Measurements from ENCODE around the gene DLGAP1.

Gene DLGAP1

GRCh38 chr18:4224031-4224704 lies 230.9 kb downstream of the DLGAP1 start:
- TF ChIP-seq SPI1 (IDR thresholded peaks at IDR 0.05; ENCODE audit: borderline replicate concordance, low read depth) (no peak), GABPA (IDR thresholded peaks at IDR 0.05; ENCODE audit: low read depth) (no peak), POLR2AphosphoS5 (IDR thresholded peaks at IDR 0.05; ENCODE audit: low read depth) (no peak), CTCF (IDR thresholded peaks at IDR 0.05; ENCODE audit: insufficient read depth, low read length) (no peak)
- TF ChIP-seq, protein P1, sequence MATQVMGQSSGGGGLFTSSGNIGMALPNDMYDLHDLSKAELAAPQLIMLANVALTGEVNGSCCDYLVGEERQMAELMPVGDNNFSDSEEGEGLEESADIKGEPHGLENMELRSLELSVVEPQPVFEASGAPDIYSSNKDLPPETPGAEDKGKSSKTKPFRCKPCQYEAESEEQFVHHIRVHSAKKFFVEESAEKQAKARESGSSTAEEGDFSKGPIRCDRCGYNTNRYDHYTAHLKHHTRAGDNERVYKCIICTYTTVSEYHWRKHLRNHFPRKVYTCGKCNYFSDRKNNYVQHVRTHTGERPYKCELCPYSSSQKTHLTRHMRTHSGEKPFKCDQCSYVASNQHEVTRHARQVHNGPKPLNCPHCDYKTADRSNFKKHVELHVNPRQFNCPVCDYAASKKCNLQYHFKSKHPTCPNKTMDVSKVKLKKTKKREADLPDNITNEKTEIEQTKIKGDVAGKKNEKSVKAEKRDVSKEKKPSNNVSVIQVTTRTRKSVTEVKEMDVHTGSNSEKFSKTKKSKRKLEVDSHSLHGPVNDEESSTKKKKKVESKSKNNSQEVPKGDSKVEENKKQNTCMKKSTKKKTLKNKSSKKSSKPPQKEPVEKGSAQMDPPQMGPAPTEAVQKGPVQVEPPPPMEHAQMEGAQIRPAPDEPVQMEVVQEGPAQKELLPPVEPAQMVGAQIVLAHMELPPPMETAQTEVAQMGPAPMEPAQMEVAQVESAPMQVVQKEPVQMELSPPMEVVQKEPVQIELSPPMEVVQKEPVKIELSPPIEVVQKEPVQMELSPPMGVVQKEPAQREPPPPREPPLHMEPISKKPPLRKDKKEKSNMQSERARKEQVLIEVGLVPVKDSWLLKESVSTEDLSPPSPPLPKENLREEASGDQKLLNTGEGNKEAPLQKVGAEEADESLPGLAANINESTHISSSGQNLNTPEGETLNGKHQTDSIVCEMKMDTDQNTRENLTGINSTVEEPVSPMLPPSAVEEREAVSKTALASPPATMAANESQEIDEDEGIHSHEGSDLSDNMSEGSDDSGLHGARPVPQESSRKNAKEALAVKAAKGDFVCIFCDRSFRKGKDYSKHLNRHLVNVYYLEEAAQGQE (IDR thresholded peaks at IDR 0.05; ENCODE audit: insufficient replicate concordance, low read depth), result no peak
- Histone ChIP-seq H3K27ac (replicated peaks) (no peak overlapping the region), H3K4me3 (replicated peaks; ENCODE audit: insufficient read depth, low read length) (no peak overlapping the region), H3K27me3 (ENCODE audit: insufficient read depth, poor library complexity, severe bottlenecking) (no peaks in the 10 kb centered on the region)
- no peak for DNase-seq (ENCODE audit: low read depth in 1 of 2, low spot score in 1 of 2)

DNA sequence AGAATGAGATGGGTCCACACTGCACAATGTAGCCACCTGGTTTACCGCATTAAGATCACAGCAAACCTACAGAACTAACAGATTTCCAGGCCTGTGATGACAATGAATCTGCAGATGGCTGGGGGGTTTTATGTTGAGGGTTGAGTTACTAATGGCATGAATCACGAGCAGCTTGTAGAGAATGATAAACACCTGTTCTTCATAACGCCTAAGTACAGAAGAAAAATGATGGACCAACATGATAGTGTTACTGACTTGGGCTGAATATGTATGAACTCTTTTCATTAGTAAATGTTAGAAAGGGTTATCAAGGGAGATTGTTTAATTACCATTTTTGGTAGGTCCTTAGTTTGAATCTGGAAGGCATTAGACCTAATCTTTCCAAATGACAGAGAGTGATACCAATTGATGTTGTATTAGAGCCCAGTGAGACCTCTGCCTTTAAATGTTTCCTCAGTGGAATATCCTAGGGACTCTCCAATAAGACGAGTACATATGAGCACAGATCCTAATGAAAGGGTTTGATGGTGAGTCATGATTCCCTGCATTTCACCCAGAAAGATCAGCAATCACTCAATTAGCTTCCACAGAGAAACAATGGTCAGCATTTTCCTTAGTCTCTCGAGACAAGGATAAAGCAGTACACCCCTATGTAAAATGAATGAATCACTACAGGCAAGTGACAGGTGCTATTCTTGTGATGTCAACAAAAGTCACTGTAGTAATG lies 243.8 kb downstream of the DLGAP1 start:
- Histone ChIP-seq H3K4me3 (replicated peaks; ENCODE audit: insufficient read depth, low read length) (no peak overlapping the region), H3K27me3 (ENCODE audit: insufficient read depth, poor library complexity, severe bottlenecking) (no peaks in the 10 kb centered on the region), H3K27ac (replicated peaks) (no peak overlapping the region)
- TF ChIP-seq CTCF (IDR thresholded peaks at IDR 0.05; ENCODE audit: insufficient read depth, low read length), result no peak
- TF ChIP-seq GABPA (IDR thresholded peaks at IDR 0.05; ENCODE audit: low read depth), result no peak
- no peak for TF ChIP-seq POLR2AphosphoS5 (IDR thresholded peaks at IDR 0.05; ENCODE audit: low read depth)
- TF ChIP-seq, protein P1 (IDR thresholded peaks at IDR 0.05; ENCODE audit: insufficient replicate concordance, low read depth), result no peak
- no peak for TF ChIP-seq SPI1 (IDR thresholded peaks at IDR 0.05; ENCODE audit: borderline replicate concordance, low read depth)
- no peak for DNase-seq (ENCODE audit: low read depth in 1 of 2, low spot score in 1 of 2)

- H3K27ac ChIP-seq (replicated peaks), result no peak overlapping the region
- no peak for DNase-seq (ENCODE audit: low read depth in 1 of 2, low spot score in 1 of 2)
- no peak overlapping the region for H3K4me3 ChIP-seq (replicated peaks; ENCODE audit: insufficient read depth, low read length)
- TF ChIP-seq POLR2AphosphoS5 (IDR thresholded peaks at IDR 0.05; ENCODE audit: low read depth), result no peak
- no peak for TF ChIP-seq CTCF (IDR thresholded peaks at IDR 0.05; ENCODE audit: insufficient read depth, low read length)
- TF ChIP-seq SPI1 (IDR thresholded peaks at IDR 0.05; ENCODE audit: borderline replicate concordance, low read depth), result no peak
- TF ChIP-seq, protein P1 (IDR thresholded peaks at IDR 0.05; ENCODE audit: insufficient replicate concordance, low read depth), result no peak
- no peak for TF ChIP-seq GABPA (IDR thresholded peaks at IDR 0.05; ENCODE audit: low read depth)
- H3K27me3 ChIP-seq (ENCODE audit: insufficient read depth, poor library complexity, severe bottlenecking), result no peaks in the 10 kb centered on the region
These were observed 246.7 kb downstream of the DLGAP1 start for GRCh38 chr18:4208366-4208765.

Measured in HL-60 (cell line).